GM19395 (cell line): ENCODE data around the gene KCNQ4.

Experiments
- ATAC-seq: cut with Tn5 transposase; IDR thresholded peaks from one replicate; pipeline ENCODE4 v1.9.1; 2021; ENCODE audit warnings: mild to moderate bottlenecking, moderate library complexity; ENCODE audit not compliant: unreplicated experiment

KCNQ4 gene

DNA sequence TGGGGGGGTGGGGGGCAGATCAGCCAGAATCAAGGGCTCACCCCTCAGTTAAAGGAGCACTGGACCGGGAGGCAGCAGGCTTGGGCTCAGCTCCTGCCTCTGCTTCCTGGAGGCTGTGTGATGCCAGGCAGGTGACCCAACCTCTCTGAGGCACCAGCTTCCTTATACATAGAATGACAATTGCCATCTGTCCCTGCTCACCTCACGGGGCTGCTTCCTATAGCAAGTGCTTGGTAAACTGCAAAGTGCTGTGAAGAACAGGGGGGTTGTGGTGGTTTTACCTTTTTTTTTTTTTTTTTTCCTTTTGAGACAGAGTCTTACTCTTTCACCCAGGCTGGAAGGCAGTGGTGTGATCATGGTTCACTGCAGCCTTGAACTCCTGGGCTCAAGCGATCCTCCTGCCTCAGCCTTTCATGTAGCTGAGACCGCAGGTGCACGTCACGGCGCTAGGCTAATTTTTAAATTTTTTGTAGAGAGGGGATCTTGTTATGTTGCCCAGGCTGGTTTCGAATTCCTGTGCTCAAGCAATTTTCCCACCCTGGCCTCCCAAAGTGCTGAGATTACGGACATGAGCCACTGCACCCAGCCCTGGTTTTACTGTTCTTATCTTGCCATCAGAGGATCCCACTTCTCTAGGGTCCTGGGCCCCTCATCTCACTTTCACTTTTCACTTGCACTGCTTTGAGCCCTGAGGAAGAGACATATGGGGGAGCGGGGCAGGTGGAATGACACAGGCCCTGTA is 11.6 kb downstream of the KCNQ4 start:
- peak; percentile 57 for ATAC-seq

DNA sequence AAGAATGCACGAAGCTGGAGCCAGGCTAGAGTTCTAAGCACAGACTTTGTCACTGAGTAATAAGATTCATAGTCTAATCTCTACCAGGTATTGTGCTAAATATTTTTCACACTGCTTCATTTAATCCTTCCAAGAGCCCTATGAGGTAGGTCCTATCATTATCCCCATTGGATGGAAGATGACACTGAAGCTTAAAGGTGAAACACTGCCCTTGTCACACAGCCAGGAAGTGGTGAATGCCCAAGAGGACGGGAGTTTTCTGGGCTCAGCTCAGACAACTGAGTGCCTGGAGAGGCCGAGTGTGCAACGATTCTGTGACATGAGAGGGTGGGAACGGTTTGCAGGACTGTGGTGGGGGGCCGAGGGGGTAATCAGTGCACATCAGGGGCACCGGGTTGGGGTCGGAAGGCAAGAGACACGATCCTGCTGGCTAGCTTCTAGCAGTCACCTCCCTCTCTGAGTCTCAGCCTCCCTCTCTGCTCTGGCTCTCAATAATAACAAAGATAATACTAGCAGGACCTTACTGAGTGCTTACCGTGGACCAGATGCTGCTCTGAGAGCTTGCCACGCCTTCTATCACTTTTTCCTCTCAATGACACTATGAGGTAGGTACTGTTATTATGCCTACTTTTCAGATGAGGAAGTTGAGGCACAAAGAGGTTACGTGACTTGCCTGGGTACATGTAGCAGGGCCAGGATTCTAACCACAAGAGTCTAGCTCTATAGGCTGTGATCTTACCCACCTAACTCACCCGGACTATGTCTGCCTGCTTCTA is 12.4 kb downstream of the KCNQ4 start:
- ATAC-seq, result peak; percentile 39

DNA sequence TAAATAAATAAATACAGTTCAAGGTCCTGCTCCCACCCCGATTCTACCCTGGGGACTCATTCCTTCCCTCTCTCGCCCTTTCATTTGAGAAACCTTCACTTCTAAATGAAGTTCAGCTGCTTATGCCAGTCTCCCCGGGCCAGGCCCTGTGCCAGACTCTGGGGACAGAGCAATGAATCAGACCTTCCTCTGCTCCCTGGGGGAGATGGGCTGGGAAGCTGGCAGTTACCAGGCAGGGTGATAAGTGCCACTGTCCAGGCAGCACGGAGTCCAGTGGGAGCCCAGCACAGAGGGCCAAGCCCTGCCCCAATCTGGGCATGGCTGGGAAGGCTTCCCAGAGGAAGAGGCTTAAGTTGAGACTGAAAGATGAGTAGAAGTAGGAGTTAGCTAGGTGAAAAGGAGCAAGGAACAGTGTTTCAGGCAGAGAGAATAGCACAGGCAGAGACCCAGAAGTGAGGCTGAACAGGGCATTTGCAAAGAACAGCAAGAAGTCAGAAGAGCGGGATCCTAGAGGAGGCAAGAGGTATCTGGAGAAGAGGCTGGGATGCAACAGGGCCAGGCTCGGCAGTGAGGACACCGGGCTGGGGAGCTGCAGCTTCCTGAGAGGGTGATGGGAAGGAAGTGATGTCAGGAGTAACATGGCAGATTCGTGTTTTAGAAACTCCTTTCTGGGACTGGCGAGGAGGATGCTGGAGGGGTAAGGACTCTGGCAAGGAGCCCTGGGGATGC is 13.5 kb downstream of the KCNQ4 start:
- no peak for ATAC-seq

DNA sequence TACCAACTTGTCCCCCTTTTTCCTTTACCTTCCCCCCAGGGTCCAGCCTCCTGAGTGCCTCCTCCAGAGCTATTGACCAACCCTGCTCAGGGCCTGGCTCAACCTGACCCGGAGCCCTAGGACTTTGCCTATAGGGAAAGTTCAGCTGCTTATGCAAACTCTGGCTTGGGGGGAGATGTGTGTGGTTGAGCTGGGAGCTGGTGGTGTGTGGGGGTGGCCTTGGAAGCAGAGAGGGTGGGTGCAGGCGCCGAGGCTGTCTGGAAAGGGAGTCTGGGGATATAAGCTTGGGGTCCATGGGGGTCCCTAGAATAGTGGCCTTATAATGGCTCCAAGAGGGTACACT is 14.1 kb downstream of the KCNQ4 start:
- no peak for ATAC-seq

DNA sequence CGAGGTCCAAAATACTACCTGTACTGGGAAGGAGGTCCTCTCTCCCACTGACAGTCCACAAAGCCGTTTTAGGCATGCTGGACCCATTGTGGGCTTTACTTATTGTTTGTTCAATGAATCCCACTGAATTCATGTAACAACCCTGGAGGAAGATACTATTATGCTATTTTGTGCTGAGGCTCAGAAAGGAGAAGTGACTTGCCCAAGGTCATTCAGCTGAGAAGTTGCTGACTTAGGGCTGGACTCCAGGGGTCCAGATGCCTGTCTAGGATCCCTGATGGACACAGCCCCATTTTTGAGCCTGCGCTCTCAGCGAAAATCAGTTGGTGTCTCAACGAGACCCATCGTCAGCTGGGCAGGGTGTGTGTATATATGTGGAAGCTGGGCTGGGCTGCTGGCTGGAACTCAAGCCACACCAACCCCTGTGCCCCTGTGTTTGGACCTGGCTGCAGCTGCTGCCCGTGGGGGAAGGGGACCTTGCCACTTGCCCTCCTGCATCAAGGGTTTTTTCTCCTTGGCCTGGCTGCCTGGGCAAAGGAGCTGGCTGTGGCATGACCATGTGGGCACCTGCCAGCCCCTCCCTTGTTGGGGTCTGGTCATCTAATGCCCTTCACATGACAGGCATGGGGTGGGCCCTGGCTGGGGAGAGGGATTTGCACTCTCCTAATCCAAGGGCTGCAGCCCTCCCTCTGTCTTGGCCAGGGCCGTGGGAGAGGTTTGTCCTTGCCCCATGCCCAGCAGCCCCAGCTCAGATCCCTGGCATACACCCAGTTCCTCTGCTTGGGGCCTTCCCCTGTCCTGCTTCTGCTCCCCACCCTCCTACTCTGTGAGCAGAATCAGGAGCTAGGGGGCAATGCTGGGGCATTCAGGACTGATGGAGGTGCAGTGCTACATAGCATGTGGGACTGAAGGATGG is 15.0 kb downstream of the KCNQ4 start:
- no peak for ATAC-seq

DNA sequence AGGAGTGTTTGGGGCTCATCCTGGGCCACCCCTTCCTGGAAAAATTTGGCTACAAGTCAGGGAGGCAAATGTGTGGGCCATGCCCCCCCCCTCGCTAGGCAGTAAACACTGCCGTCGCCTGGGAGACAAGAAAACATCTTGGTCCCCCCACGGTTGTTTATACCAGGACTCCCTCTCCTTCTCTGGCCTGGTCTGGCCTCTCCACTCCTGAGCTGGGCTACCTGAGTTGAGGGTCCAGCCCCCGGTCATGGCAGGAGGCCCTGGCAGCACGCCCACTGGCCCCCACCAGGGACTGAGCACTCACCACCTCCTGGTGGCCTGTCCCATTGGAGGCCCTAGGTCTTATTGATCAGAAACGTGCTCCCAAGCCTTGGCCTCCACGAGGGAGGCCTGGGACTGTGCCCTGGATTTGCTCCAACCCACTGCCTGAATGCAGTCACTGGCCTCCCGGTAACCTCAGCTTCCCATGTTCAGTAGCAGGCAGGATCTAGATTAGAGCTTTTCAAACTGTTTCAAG is 15.8 kb downstream of the KCNQ4 start:
- ATAC-seq, result no peak

DNA sequence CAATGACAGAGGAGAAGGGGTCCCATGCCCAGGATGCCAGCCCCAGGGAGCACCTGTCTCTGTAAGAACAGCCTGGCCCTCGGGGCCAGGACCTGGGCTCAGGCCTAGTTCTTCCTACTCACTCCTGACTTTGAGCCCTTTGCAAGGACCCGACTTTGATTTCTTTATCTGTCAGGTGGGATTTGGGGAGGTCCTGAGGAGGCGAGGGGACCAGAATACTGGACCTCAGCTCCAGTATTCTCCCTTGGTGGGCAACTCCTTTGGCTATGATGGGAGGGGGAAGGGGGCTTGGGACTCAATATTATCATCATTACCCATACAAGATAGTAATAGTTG is 18.1 kb downstream of the KCNQ4 start:
- ATAC-seq, result no peak

DNA sequence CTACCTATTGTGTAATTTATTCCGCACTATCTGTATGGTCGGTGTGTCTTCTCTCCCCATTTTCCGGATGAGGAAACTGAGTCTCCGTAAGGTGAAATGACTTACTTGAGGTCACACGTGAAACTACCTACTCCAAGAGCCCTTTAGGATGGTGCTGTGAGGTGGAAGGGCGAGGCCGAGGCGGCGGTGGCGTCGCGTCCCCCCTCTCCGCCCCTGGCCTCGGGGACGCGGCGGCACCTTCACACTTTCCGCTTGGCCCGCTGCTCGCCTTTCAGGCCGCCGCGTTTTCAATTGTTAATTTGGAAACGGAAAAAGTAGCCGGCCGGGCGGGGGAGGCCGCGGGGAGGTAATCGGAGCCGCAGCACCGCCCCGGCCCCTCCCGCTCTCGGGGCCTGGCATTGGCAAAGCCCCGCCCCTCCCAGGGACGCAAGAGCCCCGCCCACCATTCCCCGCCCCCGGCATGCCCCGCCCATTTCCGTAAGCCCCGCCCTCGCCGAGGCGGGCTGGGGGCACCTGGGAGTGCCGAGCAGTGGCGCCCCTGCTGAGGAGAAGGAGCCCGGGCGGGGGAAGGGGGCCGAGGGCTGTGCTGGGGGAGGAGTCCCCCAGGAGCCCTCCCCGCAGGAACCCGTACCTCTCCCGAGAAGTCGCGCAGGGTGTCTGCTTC is 18.6 kb downstream of the KCNQ4 start:
- peak; percentile 68 for ATAC-seq

DNA sequence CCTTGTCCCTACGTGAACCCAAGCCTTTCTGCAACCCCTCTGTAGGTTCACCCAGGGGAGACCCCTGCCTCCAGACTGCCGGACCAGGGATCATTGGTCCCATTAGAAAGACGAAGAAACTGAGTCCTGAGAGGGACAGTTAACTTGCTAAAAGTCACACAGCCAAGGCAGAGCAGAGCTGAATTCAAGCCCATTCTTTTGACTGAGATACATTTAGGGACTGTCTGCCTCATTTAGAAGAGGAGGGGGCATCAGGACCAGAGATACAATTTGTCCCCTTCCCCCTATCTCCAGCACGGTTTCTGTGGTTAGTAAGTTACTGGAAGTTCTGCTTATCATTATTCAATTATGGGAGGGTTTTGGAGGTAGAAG is 19.1 kb downstream of the KCNQ4 start:
- ATAC-seq, result no peak

DNA sequence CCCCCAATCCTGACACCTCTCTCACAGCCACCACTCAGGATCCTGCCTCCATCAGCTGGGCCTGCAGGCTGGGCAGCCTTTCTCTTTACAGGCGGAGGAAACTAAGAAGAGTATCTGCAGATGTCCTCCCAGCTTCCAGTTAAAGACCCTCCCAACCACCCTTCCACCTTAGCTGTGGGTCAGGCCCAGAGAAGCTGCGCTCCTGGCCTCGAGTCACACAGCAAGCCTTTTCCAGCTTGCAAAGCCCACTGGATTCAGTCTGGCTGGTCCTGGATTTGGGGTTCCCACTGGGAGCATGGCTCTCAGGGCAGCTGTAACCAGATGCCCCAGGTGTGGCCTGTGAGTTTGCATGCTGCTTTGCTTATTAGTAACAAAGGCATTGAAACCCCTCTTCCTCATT is 19.9 kb downstream of the KCNQ4 start:
- ATAC-seq, result no peak

DNA sequence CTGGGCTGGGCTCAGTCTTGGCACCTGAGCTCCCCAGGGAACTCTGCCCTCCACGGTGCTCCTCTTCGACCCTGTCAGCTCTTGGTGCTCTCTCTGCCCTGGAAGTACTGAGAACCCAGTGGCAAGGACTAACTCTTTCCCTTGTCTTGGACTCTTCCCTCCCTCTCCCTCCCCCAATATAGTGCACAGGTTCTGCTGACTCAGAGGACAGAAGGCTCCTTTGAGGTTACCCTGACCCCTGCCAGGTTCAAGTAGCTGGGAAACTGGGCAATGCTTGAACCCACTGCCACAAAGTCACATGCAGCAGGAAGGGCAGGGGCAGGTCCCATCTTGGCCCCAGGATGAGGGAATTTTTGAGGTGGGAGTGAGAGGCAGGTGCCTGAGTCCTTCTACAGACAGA is 20.3 kb downstream of the KCNQ4 start:
- no peak for ATAC-seq

DNA sequence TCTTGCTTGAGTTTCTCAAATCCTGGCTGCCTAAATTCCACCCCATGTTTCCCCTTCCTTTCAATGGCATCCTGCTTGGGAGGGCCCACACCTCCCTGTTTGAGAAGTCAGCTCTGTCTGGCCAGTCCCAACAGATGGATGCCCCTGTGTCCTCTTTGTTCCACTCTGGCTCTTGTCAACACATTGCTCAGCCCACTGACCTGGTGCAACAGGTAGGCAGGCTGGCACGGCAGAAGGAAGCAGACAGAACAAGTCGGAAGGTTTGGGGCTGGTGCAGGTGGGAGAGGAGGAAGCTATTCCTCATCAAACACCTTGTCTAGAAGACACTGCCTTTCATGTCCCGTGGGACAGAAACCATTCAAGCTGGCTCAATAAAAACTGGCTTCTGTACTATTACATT is 22.7 kb downstream of the KCNQ4 start:
- ATAC-seq, result no peak

DNA sequence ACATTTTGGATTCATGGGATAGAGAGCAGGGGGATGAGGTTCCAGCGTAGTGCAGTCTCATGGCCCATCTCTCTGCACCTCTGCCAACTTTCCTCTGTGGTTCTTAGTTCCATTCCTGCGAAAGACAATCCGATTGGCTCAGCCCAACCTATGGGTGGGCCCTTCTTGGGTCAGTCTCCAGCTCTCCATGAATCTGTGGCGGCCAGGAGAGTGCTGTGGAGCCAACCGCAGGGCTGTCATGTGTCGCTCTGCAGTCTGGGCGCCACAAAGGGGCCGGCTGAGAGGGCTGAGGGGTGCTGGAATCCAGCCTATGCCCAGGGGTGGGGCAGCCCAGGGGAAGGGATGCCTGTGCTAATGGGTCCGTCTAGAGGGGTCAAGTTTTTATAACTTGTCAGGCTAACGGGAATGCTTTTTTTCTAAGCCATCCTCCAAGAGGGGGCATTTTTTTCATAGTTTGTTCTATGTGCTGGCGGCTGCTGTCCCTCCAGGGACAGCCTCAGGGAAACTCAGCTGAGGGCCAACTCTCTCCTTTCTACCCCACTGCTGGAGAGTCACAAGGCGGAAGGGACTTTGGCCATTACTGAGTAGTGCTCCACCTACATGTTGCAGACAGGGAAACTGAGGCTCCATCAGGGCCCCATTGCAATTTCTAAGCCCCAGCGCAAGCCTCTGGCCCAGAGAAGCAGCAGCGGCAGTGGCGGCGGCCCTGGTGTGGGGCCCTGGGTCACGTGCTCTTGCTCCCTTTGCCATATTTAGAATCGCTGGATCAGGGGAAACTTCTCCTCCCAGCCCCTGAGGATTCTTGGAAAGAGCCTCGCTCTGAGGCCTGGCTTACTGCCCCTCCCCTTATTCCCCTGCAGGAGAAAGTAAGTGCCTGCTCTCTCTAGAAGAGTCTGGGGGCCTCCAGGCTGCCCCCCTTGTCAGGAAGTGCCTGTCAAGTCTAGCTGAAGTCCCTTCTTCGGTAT is 23.4 kb downstream of the KCNQ4 start:
- ATAC-seq, result no peak

DNA sequence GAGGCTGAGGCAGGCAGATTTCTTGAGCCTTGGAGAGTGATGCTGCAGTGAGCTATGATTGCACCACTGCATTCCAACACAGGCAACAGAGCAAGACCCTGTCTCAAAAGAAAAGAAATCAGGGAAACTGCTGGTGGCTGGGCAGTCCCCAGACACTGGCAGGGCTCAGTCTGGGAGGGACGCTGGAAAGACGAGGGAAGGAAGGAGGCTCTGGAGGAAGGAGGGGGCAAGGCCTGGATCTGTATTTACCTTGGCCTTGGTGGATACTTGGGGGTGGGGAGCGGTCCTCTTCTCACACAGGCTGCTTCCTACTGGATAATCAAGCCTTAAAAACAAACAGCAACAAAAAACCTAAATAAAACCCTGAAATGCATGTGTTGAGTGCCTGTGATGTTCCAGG is 24.4 kb downstream of the KCNQ4 start:
- ATAC-seq, result no peak

DNA sequence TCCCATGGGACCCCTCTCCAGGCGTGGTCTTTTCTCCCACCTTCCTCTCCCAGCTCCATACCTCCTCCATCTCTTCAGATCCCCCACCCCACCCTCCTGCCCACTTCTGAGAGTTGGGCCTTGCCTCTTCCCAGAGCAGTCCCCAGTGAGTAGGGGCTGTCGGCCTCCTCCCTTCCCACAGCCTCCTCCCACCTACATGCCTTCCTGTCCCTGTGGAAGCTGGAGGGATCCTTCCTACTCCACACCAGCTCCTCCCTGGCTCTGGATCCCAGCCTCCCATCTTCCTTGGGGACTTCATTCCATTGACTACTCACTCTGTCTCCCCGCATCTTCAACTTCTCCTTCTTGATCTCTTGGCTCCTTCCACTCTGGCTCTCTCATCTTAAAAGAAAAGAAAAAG is 24.9 kb downstream of the KCNQ4 start:
- ATAC-seq, result no peak

DNA sequence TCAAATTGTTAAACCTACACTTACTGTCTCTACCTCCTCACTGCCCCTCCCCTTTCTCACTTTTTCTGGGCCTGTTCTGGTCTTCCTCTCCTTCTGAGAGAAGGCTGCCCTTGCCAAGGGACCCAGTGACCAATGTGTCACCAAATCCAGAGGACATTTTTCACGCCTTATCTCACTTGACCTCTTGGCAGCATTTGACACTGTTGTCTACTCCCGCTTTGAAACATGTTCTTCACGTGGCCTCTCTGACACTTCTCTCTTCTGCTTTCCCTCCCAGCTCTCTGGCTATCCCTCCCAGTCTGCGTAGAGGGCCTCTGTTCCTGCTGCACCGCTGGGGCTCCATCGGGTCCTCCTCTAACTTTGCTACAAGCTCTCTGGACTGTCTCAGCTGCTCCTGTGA is 25.3 kb downstream of the KCNQ4 start:
- ATAC-seq, result no peak

DNA sequence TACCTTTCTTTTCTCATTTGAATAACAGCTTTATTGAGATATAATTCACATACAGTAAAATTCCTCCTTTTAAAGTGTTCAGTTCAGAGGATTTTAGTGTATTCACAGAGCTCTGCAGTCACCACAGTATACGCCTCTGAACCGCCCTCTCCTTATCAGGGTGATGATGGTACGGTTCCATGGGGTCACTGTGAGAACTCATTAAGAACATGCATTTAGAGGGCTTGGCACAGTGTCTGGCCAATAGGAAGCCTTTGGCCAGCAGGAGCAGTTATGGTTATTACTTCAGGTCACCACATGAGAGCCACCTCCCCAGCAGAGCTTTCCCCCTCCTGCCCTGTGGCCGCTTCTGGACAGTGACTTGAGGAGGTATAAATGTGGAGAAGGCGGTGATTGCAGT is 27.3 kb downstream of the KCNQ4 start:
- no peak for ATAC-seq

DNA sequence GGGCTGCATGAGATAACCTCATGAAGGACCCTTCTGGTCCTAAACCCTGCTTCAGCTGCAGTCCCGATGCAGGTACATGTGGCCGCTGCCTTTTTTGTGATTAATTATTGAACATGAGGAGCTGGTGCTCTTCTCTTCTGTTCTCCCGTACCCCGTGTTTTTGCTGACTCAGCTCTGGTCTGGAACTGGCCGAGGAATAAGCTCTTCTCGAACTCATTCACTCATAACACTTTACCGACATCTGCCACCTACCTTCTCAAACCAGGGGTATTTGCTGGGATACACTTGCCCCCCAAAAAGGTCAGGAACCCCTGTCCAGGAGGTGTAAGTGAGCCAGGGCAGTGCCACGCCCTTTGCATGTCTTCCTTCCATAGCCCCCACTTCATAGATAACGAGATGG is 31.8 kb downstream of the KCNQ4 start:
- no peak for ATAC-seq

DNA sequence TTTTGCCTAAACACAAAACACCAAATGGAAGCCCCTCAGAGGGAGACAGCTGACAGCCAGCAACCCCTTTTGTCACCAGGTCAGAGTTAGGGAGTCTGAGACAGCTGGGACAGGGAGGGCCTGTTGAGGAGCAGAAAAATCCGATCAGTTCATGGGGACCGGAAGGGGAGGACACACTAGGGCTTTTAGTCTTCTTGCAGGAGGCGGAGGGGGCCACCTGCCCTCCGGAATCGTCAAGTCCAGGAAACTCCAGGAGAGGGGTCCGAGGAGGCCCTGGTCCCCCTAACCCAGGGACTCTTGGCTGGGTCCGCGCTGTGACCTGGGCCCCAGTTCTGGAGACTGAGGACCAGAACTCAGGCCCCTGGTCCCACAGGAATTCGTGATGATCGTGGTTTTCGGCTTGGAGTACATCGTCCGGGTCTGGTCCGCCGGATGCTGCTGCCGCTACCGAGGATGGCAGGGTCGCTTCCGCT is 34.2 kb downstream of the KCNQ4 start:
- ATAC-seq, result no peak
